GM12872 (cell line): ENCODE measurements around the gene SIGLEC10.

Experiments used
- CTCF ChIP-seq: IDR thresholded peaks from 3 replicates; pipeline ENCODE4 v1.5.1; 2011; ENCODE audit warnings: low read depth, mild to moderate bottlenecking, low read length, moderate library complexity; ENCODE audit not compliant: insufficient read depth

SIGLEC10 gene

GRCh38 chr19:51368366-51369282 lies 48.8 kb downstream of the SIGLEC10 start, which contains the start of gene CLDND2:
CLDND2 (minus strand) TSS chr19:51369003; CDS start chr19:51368577, 426 bp downstream.
- no peak for TF ChIP-seq CTCF

DNA sequence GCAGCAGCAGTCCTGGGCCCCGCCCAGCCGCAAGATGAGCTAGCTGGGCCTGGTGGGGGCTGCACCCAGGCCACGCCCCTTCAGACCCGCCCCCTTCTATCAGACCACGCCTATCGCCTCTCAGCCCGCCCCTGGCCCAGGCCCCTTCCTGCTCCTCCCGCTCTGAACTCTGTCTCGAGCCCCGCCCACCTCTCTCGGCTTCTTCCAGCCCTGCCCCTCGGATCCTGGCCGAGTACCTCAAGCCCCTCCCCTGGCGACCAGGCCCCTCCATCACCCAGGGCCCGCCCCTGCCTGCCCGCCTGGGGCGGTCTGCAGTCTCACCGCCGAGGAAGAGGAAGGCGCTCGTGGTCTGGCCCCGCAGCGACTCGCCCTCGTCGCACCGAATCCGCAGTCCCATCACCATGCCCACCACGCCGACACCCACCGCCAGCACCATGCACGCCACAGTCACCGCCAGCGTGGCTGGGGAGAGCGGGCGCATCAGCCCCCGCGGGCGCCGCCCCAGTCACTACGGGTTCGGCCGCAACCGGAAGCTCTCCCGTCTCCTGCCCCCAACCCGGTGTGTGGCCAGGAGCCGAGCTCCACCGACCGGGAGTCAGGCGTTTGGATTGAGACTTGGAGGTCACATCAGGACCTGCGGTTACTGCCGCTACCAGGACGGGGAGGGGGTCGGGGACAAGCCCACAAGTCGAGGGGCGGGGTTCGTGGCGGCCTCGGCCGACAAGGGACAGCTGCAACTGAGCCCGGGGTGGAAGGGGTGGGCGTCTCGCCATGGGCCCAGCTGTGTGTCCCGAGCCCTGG lies 49.7 kb downstream of the SIGLEC10 start:
- TF ChIP-seq CTCF = no peak

- no peak for TF ChIP-seq CTCF
Measured at GRCh38 chr19:51367255-51367564, 50.2 kb downstream of the SIGLEC10 start.

DNA sequence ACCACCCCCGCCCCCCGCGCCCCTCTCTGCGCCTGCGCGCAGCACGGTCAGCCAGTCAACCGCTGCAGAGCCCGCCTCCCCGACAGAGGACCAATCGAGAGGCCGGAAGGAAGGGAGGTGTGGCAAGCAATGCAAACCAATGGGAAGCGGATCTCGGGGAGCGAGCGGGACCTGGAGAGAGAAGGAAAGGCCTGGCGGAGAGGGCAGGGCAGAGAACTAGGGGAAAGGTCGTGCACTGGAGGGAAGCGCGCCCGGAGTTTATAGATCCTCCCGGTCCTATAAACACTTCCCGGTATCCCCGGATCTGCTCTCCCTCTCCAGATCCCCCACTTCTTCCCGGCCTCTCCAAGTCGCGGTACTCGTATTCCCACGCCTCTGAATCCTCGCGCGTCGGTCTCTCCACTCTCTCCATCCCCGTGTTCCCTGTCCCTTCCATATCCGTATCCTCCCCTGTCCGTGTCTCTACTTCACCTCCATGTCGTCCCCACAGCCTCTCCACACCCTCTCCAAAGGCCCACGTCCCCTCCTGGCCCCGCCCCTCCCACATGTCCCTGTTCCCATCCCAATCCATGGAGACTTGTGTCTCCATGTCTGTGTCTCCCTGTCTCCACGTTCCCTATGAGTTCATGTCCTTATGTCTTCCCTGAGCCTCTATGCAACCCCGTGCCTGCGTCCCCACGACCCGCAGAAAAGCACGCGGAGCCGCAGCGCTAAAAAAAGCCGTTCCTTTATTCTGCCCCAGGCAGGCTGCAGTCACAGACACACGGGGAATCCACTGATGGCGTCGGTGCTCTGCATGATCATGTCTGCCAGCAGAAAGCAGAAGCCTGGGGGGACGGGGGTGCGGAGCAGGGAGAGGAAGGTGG lies 50.8 kb downstream of the SIGLEC10 start:
- no peak for TF ChIP-seq CTCF

DNA sequence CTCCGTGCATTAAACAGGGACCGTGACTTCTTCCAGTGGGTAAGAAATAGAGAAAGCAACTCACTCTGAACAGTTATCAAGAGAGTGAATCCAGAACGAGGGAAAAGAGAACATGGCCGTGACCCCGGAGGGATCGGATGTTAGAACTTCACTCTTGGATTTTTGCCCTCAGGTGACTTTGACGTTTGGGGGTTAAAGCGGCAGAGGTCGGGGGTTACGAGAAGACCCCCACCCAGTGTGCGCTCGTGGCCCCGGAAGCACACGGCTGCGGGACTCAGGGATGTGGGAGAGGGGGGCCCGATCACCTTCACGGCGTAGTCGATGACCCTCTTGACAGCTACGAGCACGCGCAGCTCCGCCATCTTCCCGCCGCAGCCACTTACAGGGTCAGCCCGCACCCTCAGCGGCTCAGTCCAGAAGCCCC lies 51.5 kb downstream of the SIGLEC10 start, which contains the start of gene ETFB:
TSS of gene ETFB (minus strand) at position 424 of the 424 bp plus-strand sequence. CDS start at position 362, 62 bp downstream.
- no peak for TF ChIP-seq CTCF

GRCh38 chr19:51365211-51365964 lies 52.1 kb downstream of the SIGLEC10 start:
- TF ChIP-seq CTCF = no peak
